H1 (cell line): ENCODE data around the gene CDC37. TPM values are rescaled to one million over a fixed set of nuclear protein-coding genes. Genes with fewer than 3 reads are reported as not detected.

Experiments used
- CTCF ChIA-PET: fragments of 300-600 bp; sonication (Branson Sonifier 250); formaldehyde crosslinking; loops from one replicate; lab custom pipeline; 2021; ENCODE audit not compliant: partially characterized antibody; lab: Charles Lee
- POLR2A ChIA-PET: fragments of 300-600 bp; sonication (Branson Sonifier 250); formaldehyde crosslinking; loops from one replicate; lab custom pipeline; 2021; ENCODE audit warnings: inconsistent platforms; ENCODE audit not compliant: partially characterized antibody; lab: Charles Lee
- DNase-seq, 2 experiments: peaks; one replicate each; pipeline versions ENCODE4 v3.0.0 to v3.0.0-alpha.2; 2010 to 2022; ENCODE audit warnings: low spot score in 2 of 2, low read depth in 1 of 2, mixed read lengths in 1 of 2
- FAIRE-seq: peaks from 2 replicates; lab custom pipeline; 2011; peaks lifted over from hg19 to GRCh38; lab: Jason Lieb, UNC
- H2AFZ ChIP-seq: 2 replicates; pipeline ENCODE4 v1.8.1; 2012; ENCODE audit warnings: low read length, inconsistent platforms
- H2AK5ac ChIP-seq: 2 replicates; pipeline ENCODE4 v1.6.1; 2013; ENCODE audit warnings: low read depth, low read length
- H2BK120ac ChIP-seq: replicated peaks from 2 replicates; pipeline ENCODE3; 2013; ENCODE audit warnings: low read depth, low read length, inconsistent platforms
- H2BK12ac ChIP-seq: 2 replicates; pipeline ENCODE4 v1.6.1; 2013; ENCODE audit warnings: low read depth, low read length
- H2BK15ac ChIP-seq: 2 replicates; pipeline ENCODE4 v1.6.1; 2013; ENCODE audit warnings: low read length
- H2BK20ac ChIP-seq: 2 replicates; pipeline ENCODE4 v1.6.1; 2013; ENCODE audit warnings: low read length
- H2BK5ac ChIP-seq: 2 replicates; pipeline ENCODE4 v1.6.1; 2013; ENCODE audit warnings: low read depth, low read length
- H3K14ac ChIP-seq: 2 replicates; pipeline ENCODE4 v1.6.1; 2013; ENCODE audit warnings: inconsistent platforms; ENCODE audit not compliant: insufficient read length
- H3K18ac ChIP-seq: 2 replicates; pipeline ENCODE4 v1.6.1; 2013; ENCODE audit warnings: low read length; ENCODE audit errors: extremely low read depth
- H3K23ac ChIP-seq: 2 replicates; pipeline ENCODE4 v1.6.1; 2013; ENCODE audit warnings: inconsistent platforms; ENCODE audit not compliant: insufficient read length
- H3K23me2 ChIP-seq: 2 replicates; pipeline ENCODE4 v1.6.1; 2013; ENCODE audit warnings: low read depth, low read length
- H3K27ac ChIP-seq: 2 replicates; pipeline ENCODE4 v1.6.1; 2011; ENCODE audit warnings: low read depth, low read length, inconsistent platforms
- H3K27me3 ChIP-seq, 4 experiments: replicated peaks in 1 of 4; 1 replicate in 1 of 4; 2 replicates in 3 of 4; pipeline versions ENCODE4 v1.6.1 to v1.8.1; 2011 to 2013; ENCODE audit warnings: low read length in 3 of 4, mild to moderate bottlenecking in 3 of 4, inconsistent platforms in 2 of 4, mixed read lengths in 2 of 4, moderate library complexity in 1 of 4; ENCODE audit not compliant: control insufficient read depth in 3 of 4, insufficient read depth in 3 of 4; ENCODE audit errors: extremely low read depth in 1 of 4
- H3K36me3 ChIP-seq, 4 experiments: 2 replicates each; pipeline versions ENCODE4 v1.6.1 to v1.8.1; 2011 to 2013; ENCODE audit warnings: mild to moderate bottlenecking in 4 of 4, low read length in 3 of 4, moderate library complexity in 2 of 4, control low read depth in 1 of 4, inconsistent platforms in 1 of 4; ENCODE audit not compliant: insufficient read depth in 4 of 4, control insufficient read depth in 2 of 4
- H3K4ac ChIP-seq: replicated peaks from 2 replicates; pipeline ENCODE3; 2013; ENCODE audit warnings: low read length, low read depth, mixed read lengths, inconsistent platforms; ENCODE audit not compliant: insufficient read length
- H3K4me1 ChIP-seq, 4 experiments: replicated peaks in 1 of 4; 1 replicate in 1 of 4; 2 replicates in 3 of 4; pipeline versions ENCODE4 v1.6.1 to v1.8.1; 2011 to 2013; ENCODE audit warnings: low read length in 3 of 4, inconsistent platforms in 2 of 4, mixed read lengths in 1 of 4; ENCODE audit not compliant: insufficient read depth in 4 of 4, control insufficient read depth in 3 of 4
- H3K4me2 ChIP-seq, 2 experiments: 2 replicates each; pipeline versions ENCODE4 v1.6.1 to v1.8.1; 2011 to 2013; ENCODE audit warnings: low read depth in 2 of 2, low read length in 2 of 2, control low read depth in 1 of 2, inconsistent platforms in 1 of 2, mild to moderate bottlenecking in 1 of 2; ENCODE audit not compliant: insufficient read depth in 1 of 2
- H3K4me3 ChIP-seq, 4 experiments: fragments of 200-600, 300-600 bp in 1 of 4; sonication (generic), shearing (Covaris generic), sonication (Bioruptor Twin) in 1 of 4; 2 replicates each; pipeline versions ENCODE4 v1.5.1 to v1.8.1; 2011 to 2016; ENCODE audit warnings: low read length in 4 of 4, low read depth in 3 of 4, control low read depth in 2 of 4, inconsistent platforms in 2 of 4, mild to moderate bottlenecking in 2 of 4, mixed read lengths in 1 of 4, moderate library complexity in 1 of 4; ENCODE audit not compliant: insufficient read depth in 2 of 4; ENCODE audit errors: extremely low read depth in 1 of 4
- H3K56ac ChIP-seq: replicated peaks from 2 replicates; pipeline ENCODE3; 2013; ENCODE audit warnings: low read depth, mild to moderate bottlenecking, mixed read lengths, low read length, inconsistent platforms; ENCODE audit not compliant: insufficient read length
- H3K79me1 ChIP-seq: 2 replicates; pipeline ENCODE4 v1.6.1; 2013; ENCODE audit warnings: low read depth, low read length, control low read depth
- H3K79me2 ChIP-seq, 2 experiments: 2 replicates each; pipeline versions ENCODE4 v1.6.1 to v1.8.1; 2012 to 2013; ENCODE audit warnings: low read length in 2 of 2, mild to moderate bottlenecking in 2 of 2, inconsistent platforms in 1 of 2; ENCODE audit not compliant: insufficient read depth in 2 of 2, control insufficient read depth in 1 of 2
- H3K9ac ChIP-seq, 4 experiments: replicated peaks in 1 of 4; 1 replicate in 1 of 4; 2 replicates in 3 of 4; pipeline versions ENCODE4 v1.6.1 to v1.8.1; 2011 to 2013; ENCODE audit warnings: low read depth in 3 of 4, low read length in 3 of 4, control low read depth in 2 of 4, mild to moderate bottlenecking in 2 of 4, moderate library complexity in 2 of 4, inconsistent platforms in 1 of 4; ENCODE audit errors: extremely low read depth in 1 of 4
- H3K9me3 ChIP-seq, 2 experiments: 2 replicates each; pipeline versions ENCODE4 v1.6.1 to v1.8.1; 2012 to 2013; ENCODE audit warnings: mild to moderate bottlenecking in 2 of 2, moderate library complexity in 2 of 2, control low read depth in 1 of 2, inconsistent platforms in 1 of 2, low read depth in 1 of 2, low read length in 1 of 2, mixed read lengths in 1 of 2; ENCODE audit not compliant: insufficient read depth in 2 of 2
- H4K20me1 ChIP-seq, 2 experiments: replicated peaks in 1 of 2; 2 replicates each; pipeline versions ENCODE3 to v1.8.1; 2011 to 2013; ENCODE audit warnings: inconsistent platforms in 2 of 2, low read length in 2 of 2, mild to moderate bottlenecking in 1 of 2; ENCODE audit not compliant: insufficient read depth in 2 of 2, control insufficient read depth in 1 of 2
- H4K5ac ChIP-seq: 2 replicates; pipeline ENCODE4 v1.6.1; 2013; ENCODE audit warnings: low read length, low read depth, mixed read lengths, inconsistent platforms; ENCODE audit not compliant: insufficient read length
- H4K8ac ChIP-seq: 2 replicates; pipeline ENCODE4 v1.8.0; 2013; ENCODE audit warnings: mild to moderate bottlenecking, moderate library complexity, low read length, inconsistent platforms; ENCODE audit not compliant: insufficient read depth; ENCODE audit errors: extremely low read depth
- H4K91ac ChIP-seq: replicated peaks from 2 replicates; pipeline ENCODE3; 2013; ENCODE audit warnings: low read length, mixed read lengths, inconsistent platforms; ENCODE audit not compliant: insufficient read length
- JUN ChIP-seq: IDR thresholded peaks from 2 replicates; pipeline ENCODE4 v1.6.1; 2011; ENCODE audit warnings: low read depth, mild to moderate bottlenecking, improper control_type of control experiment, low read length
- RXRA ChIP-seq: IDR thresholded peaks from 2 replicates; pipeline ENCODE4 v1.6.1; 2011; ENCODE audit warnings: low read depth, mild to moderate bottlenecking, low read length, moderate library complexity; ENCODE audit not compliant: insufficient read depth
- WGBS, 2 experiments: shearing (Covaris generic) in 1 of 2; methylation state at CpG; one replicate each; pipeline versions ENCODE4 v1.1.6 to v1.1.7; 2013 to 2015; ENCODE audit warnings: low lambda C conversion rate in 2 of 2, mixed read lengths in 2 of 2, inconsistent platforms in 1 of 2, low coverage in 1 of 2, missing lambda C conversion rate in 1 of 2; ENCODE audit not compliant: insufficient replicate concordance in 2 of 2, insufficient coverage in 1 of 2, insufficient read length in 1 of 2; ENCODE audit errors: extremely low coverage in 1 of 2, missing lambda C conversion rate in 1 of 2; 5-methylcytosine and 5-hydroxymethylcytosine counted together
- polyA plus RNA-seq, 7 experiments: library from polyadenylated mRNA; depleted of rRNA in 3 of 7; stranded (reverse) in 5 of 7; unstranded in 2 of 7; fragments of >200 nt in 5 of 7; fragments of 200-250 nt in 2 of 7; gene quantifications; 1 replicate in 5 of 7; 2 replicates in 1 of 7; 4 replicates in 1 of 7; pipeline versions ENCODE4 v1.2.1 to v1.2.3, GENCODE V29; 2011 to 2013; ENCODE audit warnings: missing spikeins in 2 of 7, mixed read lengths in 2 of 7
- total RNA-seq: library from RNA; stranded (reverse); fragmentation: NEBNext Ultra II Directional; extraction: Animal tissue kit (Norgen Biotek cat#: 25700); gene quantifications from 2 replicates; pipeline ENCODE4 v1.2.1, GENCODE V29; 2021
- TF ChIP-seq, protein P1 (sequence below): IDR thresholded peaks from 2 replicates; pipeline ENCODE4 v1.6.1; 2011; ENCODE audit warnings: low read depth, mild to moderate bottlenecking, low read length; ENCODE audit not compliant: insufficient read depth

Gene CDC37
- total and polyA plus RNA-seq, 2 of the 8 experiments (the other 6 are each of a cell fraction or from before 2014, with no cell fraction given) = 162 to 181 TPM

DNA sequence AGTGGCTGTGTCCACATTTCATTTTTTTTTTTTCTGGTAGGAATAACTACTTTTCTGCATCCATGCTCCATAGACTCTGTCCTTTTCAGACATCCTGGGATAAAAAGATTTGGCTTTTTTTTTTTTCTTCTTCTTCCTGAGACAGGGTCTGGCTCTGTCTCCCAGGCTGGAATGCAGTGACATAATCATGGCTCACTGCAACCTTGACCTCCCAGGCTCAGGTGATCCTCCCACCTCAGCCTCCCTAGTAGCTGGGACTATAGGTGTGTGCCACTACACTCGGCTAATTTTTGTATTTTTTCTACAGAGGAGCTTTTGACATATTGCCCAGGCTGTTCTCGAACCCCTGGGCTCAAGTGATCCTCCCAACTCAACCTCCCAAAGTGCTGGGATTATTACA, 59.8 kb downstream of the CDC37 start:
- H2AFZ ChIP-seq = no peak overlapping the region
- H2BK5ac ChIP-seq = no peak overlapping the region
- H3K23me2 ChIP-seq = no peaks in the 10 kb centered on the region; the same call in 1 of the 2 replicates
- H2BK12ac ChIP-seq = no peak overlapping the region
- H3K79me1 ChIP-seq = no peaks in the 10 kb centered on the region; the same call in 1 of the 2 replicates
- WGBS, 2 experiments = 89% methylated on average over 2 of the region's 2 CpGs; no CpG with 5 or more reads in 1 of the 2 experiments
- no peak overlapping the region for H3K4me3 ChIP-seq
- CTCF ChIA-PET = interaction anchor here (0.5 to 1.9 kb wide), 5 partner anchors 9 to 85 kb away, joined by 3 to 4 read pairs (median 3); no protein-coding TSS in a partner anchor
- no peak overlapping the region for H3K56ac ChIP-seq
- H3K9ac ChIP-seq = no peak overlapping the region
- no peak overlapping the region for H3K4ac ChIP-seq
- no peak overlapping the region for H2AK5ac ChIP-seq
- no peak overlapping the region for H3K18ac ChIP-seq
- TF ChIP-seq RXRA (no peak), JUN (no peak)
- TF ChIP-seq, protein P1, sequence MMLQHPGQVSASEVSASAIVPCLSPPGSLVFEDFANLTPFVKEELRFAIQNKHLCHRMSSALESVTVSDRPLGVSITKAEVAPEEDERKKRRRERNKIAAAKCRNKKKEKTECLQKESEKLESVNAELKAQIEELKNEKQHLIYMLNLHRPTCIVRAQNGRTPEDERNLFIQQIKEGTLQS = no peak
- H3K36me3 ChIP-seq = no peaks in the 10 kb centered on the region; a peak in 1 of 8 replicates
- FAIRE-seq (no peak), DNase-seq (no peak)
- no peak overlapping the region for H3K27ac ChIP-seq
- H4K20me1 ChIP-seq = no peaks in the 10 kb centered on the region
- H3K27me3 ChIP-seq = no peaks in the 10 kb centered on the region
- no peaks in the 10 kb centered on the region for H3K79me2 ChIP-seq
- H3K4me1 ChIP-seq = peaks cover 0 to 6% (median 4%) of the 10 kb centered on the region in 4 experiments; a peak in 4 of 7 replicates
- H3K9me3 ChIP-seq = no peaks in the 10 kb centered on the region
- no peak overlapping the region for H4K5ac ChIP-seq
- H3K23ac ChIP-seq = no peak overlapping the region
- H2BK20ac ChIP-seq = no peak overlapping the region
- POLR2A ChIA-PET = interaction anchor here (0.6 to 1.2 kb wide), 4 partner anchors 9 to 72 kb away, joined by 3 to 5 read pairs (median 3); partner anchors contain the start of gene ICAM1
- no peak overlapping the region for H3K14ac ChIP-seq
- no peak overlapping the region for H4K91ac ChIP-seq
- H4K8ac ChIP-seq = no peak overlapping the region
- H2BK15ac ChIP-seq = no peak overlapping the region
- no peak overlapping the region for H2BK120ac ChIP-seq
- H3K4me2 ChIP-seq = no peak overlapping the region
